ENCODE data around the gene WNK3.

The WNK3 gene

DNA sequence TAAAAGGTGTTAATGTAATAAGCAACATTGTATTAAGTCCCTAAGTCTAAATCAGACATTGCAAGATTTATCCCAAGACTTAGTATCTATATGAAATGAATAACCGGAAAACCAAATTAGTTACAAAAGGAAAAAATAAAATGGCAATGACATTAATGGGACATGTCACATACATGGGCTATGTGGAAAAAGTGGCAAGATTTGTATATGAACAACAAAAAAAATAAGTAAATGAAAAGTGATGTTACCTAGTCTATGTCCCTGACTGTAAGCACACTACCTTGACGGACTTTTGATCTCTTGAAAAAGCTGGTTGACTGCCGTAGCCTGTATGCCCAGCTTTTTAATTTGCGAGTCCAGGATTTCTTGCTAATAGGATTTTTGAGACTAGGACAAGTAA, 119.3 kb downstream of the WNK3 start:
- no peak for DNase-seq (ENCODE audit: low spot score)

DNA sequence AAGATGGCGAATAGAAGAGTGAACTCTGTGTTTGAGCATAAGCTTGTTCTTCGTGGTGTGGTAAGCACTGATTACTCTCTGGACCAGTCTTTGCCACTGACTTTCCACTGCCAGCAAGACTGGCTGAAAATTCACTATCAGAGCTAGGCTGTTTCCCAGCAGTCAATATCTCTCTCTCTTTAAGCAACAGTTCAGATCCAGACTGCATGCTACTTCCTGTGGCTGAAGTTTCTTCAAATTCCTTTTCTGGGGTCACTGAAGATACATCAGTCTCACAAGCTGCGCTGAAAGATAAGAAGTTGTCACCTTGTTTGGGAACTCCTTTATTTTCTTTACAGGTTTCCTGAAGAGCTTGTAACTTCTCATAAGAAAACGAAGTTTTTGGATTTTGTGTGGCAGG, 120.8 kb downstream of the WNK3 start:
- no peak for DNase-seq (ENCODE audit: low spot score)

DNA sequence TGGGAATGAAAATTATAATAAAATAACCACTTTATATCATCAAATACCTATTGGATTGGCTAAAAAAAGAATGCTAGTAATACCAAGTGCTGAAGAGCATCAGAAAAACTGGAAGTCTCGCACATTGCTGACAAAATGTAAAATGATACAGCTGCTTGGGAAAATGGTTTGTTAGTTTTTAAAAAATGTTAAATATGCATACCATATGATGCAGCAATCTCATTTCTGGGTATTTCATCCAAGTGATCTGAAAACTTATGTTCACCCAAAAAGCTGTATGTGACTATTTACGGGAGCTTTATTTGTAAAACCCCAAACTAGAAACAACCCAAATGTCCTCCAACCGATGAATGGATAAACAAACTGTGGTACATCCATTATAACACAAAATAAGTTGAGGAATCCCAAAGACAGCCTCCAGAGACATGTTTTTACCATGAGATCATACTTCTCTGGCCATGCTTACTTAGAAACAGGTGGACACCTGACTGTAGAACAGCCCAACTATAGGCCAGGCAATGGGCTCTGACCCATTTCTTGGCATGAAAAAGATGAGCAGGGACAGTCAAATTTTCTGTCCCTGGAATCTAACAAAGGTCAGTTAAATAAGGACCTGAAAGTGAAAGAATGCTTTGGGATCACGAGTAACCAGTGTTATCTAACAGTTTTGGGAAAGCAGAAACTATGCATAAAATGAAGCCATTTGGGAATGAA, 127.3 kb downstream of the WNK3 start:
- no peak for DNase-seq (ENCODE audit: low spot score)

DNA sequence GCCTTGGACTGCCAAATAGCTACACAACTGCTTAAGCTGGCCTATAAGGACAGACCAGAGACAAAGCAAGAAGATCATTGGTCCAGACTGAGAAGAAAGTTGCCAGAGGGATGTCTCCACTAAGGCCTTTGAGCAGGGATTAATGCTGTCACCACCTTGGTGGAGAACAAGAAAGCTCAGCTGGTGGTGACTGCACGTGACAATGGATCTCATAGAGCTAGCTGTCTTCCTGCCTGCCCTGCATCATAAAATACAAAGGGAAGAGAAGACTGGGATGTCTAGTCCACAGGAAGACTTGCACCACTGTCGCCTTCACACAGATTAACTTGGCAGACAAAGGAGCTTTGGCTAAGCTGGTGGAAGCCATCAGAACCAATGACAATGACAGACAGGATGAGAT, 134.3 kb downstream of the WNK3 start:
- DNase-seq (ENCODE audit: low spot score): no peak

DNA sequence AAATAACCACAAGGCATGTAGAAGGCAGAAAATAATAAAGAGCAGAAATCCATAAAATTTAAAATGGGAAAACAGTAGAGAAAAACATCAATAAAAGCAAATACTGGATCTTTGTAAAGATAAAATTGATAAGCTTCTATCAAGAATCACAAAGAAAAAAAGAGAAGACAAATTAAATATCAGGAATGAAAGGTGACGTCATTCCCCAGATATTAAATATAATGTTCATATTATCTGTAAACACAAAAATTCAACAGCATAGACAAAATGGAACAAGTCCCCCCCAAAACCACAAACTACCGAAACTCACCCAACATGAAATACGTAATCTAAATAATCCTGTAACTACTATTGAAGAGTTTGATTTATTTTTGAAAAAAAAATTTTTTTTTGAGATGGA, 144.2 kb downstream of the WNK3 start:
- no peak for DNase-seq (ENCODE audit: low spot score)

DNA sequence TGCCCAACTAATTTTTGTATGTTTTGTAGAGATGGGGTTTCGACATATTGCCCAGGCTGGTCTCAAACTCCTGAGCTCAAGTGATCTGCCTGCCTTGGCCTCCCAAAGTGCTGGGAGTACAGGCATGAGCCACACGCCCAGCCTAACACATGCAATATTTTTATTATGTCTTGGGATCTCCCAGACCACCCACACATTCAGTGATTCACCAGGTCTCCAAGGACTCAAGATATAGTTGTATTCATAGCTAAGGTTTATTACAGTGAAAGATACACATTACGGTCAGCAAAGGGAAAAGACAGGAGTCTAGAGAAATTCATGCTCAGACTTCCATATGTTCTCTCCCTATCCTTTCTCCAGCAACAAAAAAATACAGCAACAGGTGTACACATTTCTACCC, 149.3 kb downstream of the WNK3 start:
- no peak for DNase-seq (ENCODE audit: low spot score)

DNA sequence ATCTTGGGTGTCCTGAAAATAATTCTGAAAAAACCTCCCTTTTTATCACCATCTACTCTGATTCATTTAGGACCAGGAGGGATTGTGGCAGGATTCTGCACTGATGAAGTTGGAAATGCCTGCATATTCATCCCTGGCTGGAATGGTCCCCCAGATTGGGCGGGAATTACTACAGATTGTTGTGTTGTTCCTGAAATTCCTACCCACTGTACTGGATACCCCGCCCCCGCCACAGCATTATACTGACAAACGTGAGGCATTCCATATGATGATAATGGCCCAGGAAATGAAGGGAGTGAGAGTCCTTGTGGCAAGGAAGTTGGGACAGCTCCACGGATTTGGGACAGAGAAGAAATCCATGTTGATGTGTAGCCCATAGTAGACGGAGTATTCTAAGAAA, 159.6 kb downstream of the WNK3 start:
- DNase-seq (ENCODE audit: low spot score): no peak

DNA sequence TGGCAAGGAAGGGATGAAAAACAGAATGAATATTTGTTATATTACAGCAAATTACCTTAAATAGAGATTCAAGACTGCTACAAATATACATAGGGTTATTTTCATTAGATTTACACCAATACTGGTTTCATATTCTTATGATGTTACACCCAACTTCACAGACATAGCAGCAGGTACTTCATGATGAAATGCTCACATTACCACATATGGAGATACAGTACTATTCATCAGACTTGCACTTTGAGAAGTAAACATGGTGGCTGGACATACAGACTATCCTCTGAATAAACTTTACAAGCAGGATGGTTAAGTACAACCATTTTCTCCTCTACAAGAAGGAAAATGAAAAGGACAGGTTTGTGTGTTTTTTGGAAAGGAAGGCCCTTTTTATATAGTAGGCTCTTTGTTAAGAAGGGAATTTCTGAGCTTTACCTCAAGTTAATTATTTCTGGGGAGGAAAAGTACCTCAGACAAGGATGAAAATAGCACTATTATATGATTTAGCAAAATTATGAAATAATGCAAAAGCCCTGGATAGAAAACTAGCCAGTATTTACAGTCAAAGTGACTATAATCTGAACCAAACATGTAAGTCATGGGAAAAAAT, 162.8 kb downstream of the WNK3 start:
- no peak for DNase-seq (ENCODE audit: low spot score)

DNA sequence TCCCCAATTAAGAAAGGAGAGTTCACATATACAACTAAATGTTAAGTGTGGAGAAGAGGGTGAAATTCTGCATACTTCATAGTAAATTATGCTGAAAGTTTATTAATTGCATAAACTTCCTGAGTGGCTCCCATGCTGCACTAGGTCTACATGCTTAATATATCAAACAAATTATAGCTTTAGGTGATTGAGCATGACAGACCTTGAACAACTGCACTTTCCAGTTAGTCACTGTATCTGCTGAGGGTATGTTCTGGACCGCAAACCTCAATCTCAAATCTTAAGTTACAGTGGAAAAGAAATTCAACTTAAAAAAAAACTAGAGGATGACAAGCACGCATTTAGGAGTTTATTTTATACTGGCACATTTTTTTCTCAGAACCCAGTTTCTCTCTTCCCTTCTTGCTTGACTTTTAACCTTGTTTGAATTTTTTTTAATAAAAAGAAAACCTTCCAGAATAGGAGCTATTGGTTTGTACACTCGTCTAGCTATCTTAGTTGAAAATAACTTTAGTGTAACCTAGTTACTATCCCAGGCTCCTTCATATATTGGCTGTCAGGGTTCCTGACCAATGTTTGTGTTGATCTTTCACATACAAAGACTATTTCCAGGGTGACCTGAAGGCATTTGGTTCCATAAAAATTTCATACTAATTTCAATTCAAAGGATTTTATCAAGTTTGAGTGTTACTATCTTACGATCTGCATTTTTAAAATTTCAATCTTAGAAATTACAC, 164.6 kb downstream of the WNK3 start:
- DNase-seq (ENCODE audit: low spot score): no peak

DNA sequence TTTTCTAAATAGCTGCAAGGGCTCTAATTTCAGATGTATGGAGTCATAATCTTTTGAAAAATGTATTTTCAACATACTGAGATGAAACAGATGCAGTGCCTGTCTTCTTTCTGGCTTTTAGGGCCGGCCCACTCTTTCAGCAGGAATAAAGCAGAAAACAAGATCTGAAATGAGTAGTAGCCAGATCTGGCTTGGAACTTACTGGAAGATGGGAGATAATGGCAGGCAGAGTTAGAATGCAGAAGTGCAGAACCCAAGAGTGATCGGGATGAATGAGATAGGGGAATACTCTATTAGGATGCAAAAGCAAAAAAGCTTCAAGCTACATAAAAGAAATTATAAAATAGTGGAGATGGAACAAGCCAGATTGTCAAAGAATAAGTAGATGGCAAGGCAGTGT, 173.4 kb downstream of the WNK3 start:
- no peak for DNase-seq (ENCODE audit: low spot score)

DNA sequence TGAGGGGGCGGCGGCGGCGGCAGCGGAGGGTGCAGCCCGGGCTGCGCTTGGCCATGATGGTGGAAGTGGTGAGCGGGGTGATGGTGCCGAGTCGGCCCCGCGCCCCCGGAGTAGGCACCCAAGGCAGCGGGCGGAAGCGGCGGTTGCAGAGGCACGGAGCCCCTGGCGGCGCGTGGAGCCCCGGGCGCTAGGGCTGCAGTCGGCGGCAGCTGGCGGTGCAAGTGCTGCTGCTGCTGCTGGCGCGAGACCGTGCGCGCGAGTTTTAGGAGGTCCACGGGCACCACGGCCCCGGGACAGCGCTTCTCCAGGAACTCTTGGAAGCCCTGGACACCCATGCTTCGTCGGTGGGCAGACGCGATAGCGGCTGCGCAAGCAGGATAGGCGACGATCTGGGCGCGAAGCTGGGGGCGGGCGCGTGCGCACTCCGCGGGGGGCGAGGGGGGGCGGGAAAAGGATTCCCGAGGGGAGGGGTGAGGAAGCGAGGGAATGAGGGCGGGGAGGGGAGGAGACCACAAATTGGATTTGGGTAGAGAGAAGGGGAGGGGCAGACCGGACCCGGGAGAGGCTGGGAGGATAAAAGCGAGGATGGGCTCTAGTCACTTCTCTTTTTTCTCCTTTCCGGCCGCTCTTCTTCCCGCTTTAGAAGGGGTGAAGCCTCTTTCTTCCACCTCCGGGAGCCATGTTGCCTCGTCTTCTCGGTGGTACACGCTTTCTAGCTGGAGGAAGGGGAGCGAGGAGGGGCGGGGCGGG, 174.8 kb downstream of the WNK3 start, which contains the start of gene FAM120C:
TSS of gene FAM120C (minus strand) at position 391 of the 750 bp plus-strand sequence. CDS start at position 335, 56 bp downstream.
- peak; percentile 75 for DNase-seq (ENCODE audit: low spot score)

DNA sequence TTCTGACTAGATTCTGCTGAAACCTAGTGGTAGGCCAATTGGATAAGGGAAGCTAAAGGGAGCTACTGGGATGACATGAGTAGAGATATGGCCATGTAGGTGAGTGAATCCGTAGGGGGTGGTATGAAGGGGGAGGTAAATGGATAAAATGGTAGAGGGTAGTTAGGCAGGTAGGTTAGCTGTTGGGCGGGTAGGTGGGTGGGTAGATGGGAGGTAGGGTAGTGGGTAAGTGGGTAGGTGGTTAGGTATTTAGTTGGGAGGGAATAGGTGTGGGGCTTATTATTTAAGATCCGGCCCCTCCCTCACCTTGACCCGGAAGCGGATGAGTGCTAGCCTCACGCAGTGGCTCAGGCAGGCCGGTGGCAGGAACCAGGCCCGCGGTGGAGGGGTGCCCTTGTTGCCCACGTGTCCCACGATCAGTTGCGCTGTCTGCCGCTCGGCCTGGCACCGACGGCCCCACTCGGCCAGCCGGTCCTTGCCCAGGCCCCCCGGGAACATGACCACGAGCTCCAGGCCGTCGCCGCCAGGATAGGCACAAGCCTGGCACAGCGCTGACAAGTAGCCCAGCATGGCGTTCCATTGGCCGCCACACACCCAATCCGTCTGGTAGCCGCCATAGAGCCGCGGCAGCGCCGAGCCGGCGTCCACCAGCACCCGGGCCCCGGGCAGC, 175.5 kb downstream of the WNK3 start:
- DNase-seq (ENCODE audit: low spot score): peak; percentile 52

DNA sequence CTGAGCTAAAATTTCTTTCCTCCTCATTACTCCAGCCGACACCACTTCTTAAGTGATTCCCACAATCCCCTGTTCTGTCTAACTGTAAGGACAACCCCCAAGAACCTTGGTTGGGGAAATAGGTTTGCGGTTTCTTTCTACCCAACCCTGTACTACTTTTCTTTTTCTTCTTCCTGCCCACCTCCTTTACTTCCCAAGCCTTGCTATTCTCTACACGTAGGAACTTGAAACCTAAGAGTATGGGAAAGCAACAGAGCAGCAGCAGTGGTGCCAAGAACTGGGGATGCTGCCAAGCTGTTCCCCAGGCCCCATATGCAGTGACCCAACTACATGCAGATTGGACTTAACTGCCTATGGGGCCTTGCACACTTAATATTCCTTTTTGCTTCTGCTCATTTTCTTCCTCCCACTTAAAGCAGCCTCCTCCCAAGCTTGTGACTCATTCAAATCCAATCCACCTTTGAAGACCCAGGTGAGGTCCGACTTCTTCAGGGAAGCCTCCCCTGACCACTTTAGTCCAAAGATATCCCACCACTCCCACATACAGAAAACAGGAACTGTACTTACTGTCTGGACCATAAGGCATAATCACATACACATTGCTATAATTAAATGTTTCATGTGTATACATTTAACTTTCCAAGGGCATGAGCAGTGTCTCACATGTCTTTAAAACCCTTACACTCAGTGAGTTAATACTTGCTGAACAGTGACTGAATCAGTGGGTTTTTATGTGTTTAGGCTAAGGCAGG, 176.5 kb downstream of the WNK3 start:
- DNase-seq (ENCODE audit: low spot score): no peak

DNA sequence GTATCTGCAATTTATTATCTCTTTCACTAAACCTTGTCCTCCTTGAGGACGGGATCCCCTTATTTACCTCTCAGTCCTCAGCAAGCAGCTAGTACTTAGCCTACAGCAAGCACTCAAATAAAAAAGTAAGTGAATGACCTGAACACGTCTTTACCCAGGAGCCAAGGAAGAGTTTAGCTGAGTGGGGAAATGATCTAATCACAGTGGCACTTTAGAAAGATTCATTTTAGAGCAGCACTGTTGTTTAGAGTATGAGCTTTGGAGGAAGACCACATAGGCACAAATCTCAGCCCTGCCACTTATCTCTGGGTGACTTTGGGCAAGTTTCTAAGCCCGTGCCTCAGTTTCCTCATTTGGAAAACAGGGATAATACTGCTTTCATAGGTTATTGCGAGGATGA, 177.4 kb downstream of the WNK3 start:
- DNase-seq (ENCODE audit: low spot score): no peak

DNA sequence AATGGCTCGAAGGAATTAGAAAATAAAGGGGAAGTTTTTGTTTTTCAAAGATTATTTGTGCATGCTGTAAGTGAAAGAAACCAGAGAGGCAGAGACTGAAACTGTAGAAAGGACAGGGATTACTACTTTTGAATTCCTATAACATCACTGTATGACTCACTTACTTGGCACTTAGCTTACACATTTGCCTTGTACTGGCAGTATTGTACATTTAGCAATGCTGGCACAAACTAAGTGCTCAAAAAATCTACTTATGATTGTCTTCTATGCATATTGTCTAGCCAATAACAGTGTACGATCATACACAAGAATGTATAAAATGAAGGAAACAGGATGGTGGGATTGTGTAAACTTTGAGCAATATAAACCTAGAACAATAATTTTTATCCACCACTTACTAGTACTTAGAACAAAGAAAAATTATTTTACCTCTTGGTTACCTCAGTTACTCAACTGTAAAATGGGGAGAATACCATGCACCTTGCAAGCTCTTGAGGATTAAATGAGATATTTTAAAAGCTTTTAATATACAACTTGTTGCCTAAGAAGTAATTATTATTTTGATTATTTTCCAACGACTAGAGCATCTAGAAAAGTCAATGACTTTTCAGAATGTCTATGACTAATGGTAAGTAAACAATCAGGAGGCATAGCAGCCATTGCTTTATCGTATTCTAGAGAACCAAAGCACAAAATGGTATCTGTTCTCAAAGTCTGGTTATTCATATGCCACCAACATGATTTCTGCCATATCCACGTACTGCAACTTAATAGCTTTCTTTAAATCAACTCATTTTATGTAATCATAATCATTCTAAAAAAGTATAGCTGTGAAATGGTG, 179.5 kb downstream of the WNK3 start:
- no peak for DNase-seq (ENCODE audit: low spot score)

DNA sequence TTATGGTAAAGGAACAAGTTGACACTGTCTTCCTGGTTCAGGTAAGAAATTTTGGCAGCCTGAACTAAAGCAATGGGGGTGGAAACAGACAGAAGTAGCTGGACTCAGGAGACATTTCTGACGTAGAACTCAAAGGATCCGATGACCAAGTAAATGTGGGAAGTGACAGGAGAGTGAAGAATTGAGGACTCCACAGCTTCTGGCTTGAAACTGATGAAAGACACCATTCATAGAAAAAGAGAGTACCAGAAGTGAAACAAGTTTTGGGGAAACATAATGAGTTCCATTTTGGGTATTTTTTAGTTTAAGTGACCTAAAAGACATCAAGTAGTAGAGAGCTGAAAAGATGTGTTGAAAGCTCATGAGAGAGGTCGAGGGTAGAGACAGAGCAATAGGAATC, 180.5 kb downstream of the WNK3 start:
- DNase-seq (ENCODE audit: low spot score): no peak

DNA sequence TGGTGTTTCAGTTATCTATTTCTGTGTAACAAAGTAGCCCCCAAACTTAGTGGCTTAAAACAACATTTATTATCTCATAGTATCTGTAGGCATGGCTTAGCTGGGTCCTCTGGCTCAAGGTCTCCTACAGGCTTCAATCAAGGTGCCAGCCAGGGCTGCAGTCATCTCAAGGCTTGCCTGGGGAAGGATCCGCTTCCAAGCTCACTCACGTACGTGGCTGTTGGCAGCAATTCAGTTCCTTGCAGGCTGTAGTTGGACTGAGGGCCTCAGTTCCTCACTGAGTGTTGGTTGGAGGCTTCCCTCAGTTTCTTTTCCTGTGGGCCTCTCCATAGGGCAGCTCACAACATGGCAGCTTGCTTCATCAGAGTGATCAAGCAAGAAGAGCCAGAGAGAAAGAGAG, 184.1 kb downstream of the WNK3 start:
- DNase-seq (ENCODE audit: low spot score): no peak

DNA sequence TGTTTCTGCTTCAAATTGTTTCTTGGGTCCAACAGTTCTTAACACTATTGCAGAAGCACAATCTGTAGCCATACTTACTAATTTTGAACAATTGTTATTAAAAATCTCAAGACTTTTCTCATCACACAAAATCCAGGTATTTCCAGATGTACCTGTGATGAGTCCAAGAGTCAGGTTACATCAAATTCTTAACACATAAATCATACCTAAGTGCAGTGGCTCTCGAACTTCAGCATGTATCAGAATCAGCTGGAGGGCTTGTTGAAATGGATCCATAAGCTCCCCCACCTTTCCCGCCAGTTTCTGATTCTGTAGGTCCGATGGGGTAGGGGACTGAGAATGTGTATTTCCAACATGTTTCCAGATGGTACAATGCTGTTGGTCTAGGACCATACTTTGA, 185.4 kb downstream of the WNK3 start:
- DNase-seq (ENCODE audit: low spot score): no peak

DNA sequence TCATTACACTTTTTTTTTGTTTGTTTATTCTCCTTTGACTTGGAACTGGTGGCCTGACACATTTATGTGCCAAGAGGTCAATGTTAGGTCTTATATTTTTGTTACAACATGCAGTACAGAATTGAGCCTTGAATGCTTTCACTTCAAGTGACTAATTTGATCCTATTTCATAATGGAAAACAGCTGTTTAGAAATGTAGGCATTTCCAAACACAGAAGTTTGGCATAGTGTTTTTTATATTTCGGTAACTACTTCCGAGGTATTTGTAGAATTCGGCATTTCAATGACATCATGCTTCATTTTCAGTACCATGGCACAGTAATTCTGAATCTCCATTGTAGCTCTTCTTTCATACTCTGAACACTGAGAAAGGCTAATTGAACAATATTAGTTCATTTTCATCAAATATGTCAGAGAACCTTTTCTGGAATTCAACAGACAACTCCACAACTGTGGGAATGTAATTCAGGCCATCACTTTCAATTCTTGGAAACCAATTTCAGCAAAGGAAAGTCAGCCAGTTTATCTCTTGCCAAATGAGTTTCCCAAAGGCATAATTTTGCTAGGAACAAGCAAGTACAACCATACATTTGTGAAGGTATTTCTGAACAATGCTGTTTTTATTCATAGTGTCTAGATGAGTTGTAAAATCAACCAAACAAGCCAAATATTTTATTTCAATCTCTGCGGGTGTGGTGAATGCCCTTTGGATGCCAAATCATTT, 186.2 kb downstream of the WNK3 start:
- no peak for DNase-seq (ENCODE audit: low spot score)

DNA sequence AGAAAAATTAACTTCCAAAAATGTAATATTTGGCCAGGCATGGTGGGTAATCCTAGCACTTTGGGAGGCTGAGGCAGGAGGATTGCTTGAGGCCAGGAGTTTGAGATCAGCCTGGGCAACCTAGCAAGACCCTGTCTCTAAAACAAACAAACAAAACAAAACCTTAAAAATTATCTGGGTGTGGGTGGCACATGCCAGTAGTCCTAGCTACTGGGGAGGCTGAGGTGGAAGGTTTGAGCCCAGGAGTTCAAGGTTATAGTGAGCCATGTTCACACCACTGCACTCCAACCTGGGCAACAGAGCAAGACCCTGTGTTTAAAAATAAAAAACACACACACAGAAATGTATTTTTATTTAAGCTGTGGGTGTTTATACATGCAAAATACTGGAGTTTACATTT, 186.8 kb downstream of the WNK3 start:
- no peak for DNase-seq (ENCODE audit: low spot score)

All from ecto neural progenitor cell (in vitro differentiated cells).